NB4 (cell line): Measurements from ENCODE around the gene TGM4.

Experiments used
- DNase-seq: peaks from one replicate; pipeline ENCODE4 v3.0.0; 2010; ENCODE audit warnings: low read depth
- H3K4me3 ChIP-seq: one replicate; pipeline ENCODE4 v1.5.1; 2011; ENCODE audit warnings: mild to moderate bottlenecking, low read depth, low read length, moderate library complexity
- MYC ChIP-seq: IDR thresholded peaks from 2 replicates; pipeline ENCODE4 v1.6.1; 2011; ENCODE audit warnings: low read depth, low read length
- POLR2A ChIP-seq: IDR thresholded peaks from 2 replicates; pipeline ENCODE4 v1.6.1; 2011; ENCODE audit warnings: mild to moderate bottlenecking; ENCODE audit not compliant: insufficient read length; ENCODE audit errors: extremely low read depth
- TF ChIP-seq, protein P1 (sequence below): IDR thresholded peaks from 2 replicates; pipeline ENCODE4 v1.6.1; 2011; ENCODE audit warnings: low read depth, low read length
- TF ChIP-seq, protein P2 (sequence below): IDR thresholded peaks from one replicate; pipeline ENCODE4 v1.5.1; 2012; ENCODE audit warnings: low read depth, low read length

The TGM4 gene

DNA sequence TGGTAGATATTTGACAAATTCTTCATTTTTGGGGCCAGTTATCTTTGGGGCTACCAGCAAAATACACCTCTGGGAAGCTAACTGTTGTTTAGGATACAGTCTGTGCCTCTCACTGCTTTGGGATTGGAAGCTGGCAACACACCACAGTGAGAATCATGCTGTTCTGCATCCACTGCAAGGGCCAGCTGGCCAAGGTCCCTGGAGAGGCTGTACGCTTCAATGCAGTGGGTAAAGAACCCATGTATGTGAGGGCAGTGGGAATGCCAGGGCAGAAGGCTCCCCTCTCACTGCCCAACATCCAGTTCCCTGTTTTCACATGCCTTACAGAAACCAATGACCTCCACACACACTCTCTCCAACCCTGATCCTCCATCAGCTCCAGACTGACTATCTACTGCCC is 81.5 kb downstream of the TGM4 start:
- H3K4me3 ChIP-seq = no peak overlapping the region
- DNase-seq = no peak
- TF ChIP-seq, protein P1, sequence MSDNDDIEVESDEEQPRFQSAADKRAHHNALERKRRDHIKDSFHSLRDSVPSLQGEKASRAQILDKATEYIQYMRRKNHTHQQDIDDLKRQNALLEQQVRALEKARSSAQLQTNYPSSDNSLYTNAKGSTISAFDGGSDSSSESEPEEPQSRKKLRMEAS = no peak
- TF ChIP-seq POLR2A = no peak
- no peak for TF ChIP-seq MYC
- TF ChIP-seq, protein P2, sequence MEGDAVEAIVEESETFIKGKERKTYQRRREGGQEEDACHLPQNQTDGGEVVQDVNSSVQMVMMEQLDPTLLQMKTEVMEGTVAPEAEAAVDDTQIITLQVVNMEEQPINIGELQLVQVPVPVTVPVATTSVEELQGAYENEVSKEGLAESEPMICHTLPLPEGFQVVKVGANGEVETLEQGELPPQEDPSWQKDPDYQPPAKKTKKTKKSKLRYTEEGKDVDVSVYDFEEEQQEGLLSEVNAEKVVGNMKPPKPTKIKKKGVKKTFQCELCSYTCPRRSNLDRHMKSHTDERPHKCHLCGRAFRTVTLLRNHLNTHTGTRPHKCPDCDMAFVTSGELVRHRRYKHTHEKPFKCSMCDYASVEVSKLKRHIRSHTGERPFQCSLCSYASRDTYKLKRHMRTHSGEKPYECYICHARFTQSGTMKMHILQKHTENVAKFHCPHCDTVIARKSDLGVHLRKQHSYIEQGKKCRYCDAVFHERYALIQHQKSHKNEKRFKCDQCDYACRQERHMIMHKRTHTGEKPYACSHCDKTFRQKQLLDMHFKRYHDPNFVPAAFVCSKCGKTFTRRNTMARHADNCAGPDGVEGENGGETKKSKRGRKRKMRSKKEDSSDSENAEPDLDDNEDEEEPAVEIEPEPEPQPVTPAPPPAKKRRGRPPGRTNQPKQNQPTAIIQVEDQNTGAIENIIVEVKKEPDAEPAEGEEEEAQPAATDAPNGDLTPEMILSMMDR = no peak

DNA sequence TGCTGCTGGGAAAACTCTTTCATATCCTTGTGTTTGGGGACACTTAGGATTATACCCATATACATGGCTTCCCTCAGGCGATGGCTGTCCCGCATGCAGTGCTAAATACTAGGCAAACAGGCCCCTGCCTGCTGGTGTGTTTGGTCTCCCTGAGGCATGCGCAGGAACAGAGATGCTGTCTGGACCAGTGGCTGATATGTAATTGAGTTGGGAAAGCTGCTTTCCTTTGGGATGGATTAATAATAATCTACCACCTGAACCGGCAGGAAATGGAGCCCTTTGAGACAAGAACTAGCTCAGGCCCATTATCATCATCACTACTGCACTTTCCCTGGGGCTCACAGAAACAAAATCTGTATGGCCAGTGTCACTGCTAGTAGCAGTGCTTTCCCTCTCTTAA is 83.6 kb downstream of the TGM4 start:
- DNase-seq = no peak
- no peak for TF ChIP-seq MYC
- TF ChIP-seq, protein P2 = no peak
- TF ChIP-seq, protein P1 = no peak
- no peak for TF ChIP-seq POLR2A
- no peak overlapping the region for H3K4me3 ChIP-seq

DNA sequence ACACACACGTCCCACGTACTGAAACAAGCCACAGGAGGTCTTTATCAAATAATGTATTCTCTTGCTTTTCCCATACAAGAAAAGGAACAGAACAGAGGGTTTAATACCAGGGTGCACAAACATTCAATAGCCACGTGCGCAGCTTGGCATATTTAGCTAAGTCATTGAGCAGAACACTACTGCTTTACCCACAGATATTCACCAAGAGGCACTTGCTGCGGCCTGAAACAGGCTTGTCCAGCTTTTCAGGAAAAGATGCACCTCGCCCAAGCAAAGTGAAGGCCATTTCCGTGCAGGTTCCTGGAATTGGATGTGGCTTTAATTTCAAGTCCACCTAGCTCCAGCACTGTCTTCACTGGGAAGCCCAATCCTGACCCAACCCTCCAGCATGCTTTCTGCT is 84.0 kb downstream of the TGM4 start:
- no peak for DNase-seq
- H3K4me3 ChIP-seq = no peak overlapping the region
- TF ChIP-seq, protein P2 = no peak
- TF ChIP-seq MYC (no peak), POLR2A (no peak)
- TF ChIP-seq, protein P1 = no peak

DNA sequence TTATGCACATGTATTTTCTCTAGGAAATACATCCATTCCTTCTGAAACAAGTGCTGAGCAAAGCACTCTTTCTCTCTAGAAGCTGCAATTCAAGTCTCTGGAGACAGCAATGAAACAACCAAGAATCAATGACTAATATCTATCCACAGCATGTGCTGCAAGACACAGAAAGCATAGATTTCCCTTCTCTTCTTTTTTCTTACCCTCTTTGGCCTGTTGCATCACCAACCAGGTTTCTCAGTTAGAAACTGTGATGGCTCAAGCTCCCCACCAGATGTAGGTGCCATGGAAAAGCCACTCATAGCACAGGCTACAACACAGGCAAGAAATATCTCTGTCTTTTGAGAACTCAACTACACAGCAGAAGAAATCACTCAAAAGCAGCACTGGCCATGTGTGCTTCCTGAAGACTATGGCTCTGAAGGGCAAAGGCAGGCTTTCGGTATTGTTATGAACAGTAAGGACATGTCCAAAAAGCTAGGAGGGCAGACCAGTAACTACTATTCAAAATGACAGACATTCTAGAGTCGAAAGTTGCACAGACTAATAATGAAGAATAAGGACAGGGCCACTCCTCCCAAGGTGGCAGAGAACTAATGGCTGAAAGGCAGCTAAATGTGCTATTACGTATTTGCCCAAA is 86.1 kb downstream of the TGM4 start:
- TF ChIP-seq, protein P2 = no peak
- TF ChIP-seq POLR2A = no peak
- no peak for TF ChIP-seq MYC
- TF ChIP-seq, protein P1 = no peak
- H3K4me3 ChIP-seq = no peak overlapping the region
- peak; percentile 74 for DNase-seq

DNA sequence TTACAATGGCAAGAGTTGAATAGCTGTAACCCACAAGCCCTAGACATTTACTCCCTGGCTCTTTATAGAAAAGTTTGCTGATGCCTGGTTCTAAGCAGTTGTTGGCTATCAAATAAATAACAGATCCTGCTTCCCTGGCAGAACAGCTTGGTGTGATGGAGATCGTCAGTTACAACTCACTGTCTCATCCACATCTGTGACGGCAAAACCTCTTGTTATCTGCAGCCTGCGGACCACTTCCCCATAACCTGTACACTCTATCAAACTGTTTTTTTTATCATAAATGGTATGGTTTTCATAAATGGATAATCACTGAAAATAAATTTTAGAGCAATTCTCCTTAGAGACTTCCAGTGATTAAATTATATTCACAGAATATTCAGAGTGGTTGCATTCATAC is 87.5 kb downstream of the TGM4 start:
- TF ChIP-seq, protein P1 = no peak
- TF ChIP-seq POLR2A (no peak), MYC (no peak)
- DNase-seq = no peak
- H3K4me3 ChIP-seq = no peak overlapping the region

DNA sequence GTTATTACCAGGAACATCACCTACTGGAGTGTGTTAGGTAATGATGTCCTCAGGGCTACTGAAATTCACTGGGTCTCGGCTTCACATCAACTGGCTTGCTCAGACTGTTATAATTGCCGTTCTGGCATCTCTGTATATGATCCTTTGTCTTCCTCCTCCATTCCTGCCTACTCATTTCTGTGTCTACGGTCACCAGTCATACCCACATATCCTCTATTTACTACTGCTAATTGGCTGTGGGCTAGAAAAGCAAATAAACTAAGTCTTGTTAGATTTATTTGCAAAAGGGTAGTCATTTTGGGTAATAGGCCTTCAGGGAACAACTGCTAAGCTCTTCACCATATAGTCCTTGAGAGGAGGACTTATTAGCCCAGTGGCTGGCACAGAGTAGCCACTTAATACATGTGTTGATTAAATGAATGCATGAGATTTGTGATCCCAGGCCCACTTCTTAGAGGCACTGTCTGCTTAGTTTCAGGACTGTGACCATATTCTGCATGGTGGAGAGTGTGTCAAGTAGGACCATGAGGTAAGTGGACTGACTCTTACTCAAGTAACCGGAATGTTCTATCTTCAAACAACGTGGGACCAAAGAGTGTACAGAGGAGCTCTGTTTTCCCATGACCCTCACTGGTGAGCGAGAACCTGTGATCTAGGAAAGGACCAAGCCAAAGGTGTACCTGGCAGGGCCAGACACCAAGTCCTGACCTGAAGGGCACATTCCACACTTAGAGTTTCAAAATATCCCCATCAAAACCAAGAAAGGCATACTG is 88.4 kb downstream of the TGM4 start:
- no peak for TF ChIP-seq POLR2A
- TF ChIP-seq, protein P1 = no peak
- no peak for TF ChIP-seq MYC
- TF ChIP-seq, protein P2 = no peak
- no peak overlapping the region for H3K4me3 ChIP-seq
- DNase-seq = no peak
